Common myeloid progenitor, CD34-positive (primary cell): Measurements from ENCODE around the gene SUN1.
A peak's percentile ranks its signal among the peaks of the same experiment; 100 is the strongest.

Experiments used
- CTCF ChIA-PET: fragments of 350-600 bp; sonication (Branson Sonifier 250); formaldehyde crosslinking; loops from one replicate; lab custom pipeline; 2021; ENCODE audit warnings: antibody characterized with exemption; lab: Charles Lee
- POLR2A ChIA-PET: fragments of 350-600 bp; sonication (Branson Sonifier 250); formaldehyde crosslinking; loops from one replicate; lab custom pipeline; 2021; ENCODE audit warnings: antibody characterized with exemption; lab: Charles Lee
- DNase-seq, 3 donors: peaks; one replicate each; pipeline versions ENCODE4 v3.0.0 to v3.0.0-alpha.2; 2013
- H3K27ac ChIP-seq, 2 experiments: 1 replicate in 1 of 2; 2 replicates in 1 of 2; pipeline ENCODE4 v1.7.0; 2013; ENCODE audit warnings: inconsistent platforms in 2 of 2, low read length in 2 of 2, mild to moderate bottlenecking in 2 of 2, low read depth in 1 of 2, moderate library complexity in 1 of 2; ENCODE audit not compliant: severe bottlenecking in 2 of 2, insufficient read depth in 1 of 2, poor library complexity in 1 of 2
- H3K27me3 ChIP-seq, 5 experiments: replicated peaks in 2 of 5; 1 replicate in 3 of 5; 2 replicates in 2 of 5; pipeline versions ENCODE4 v1.6.1 to v1.7.0; 2013; ENCODE audit warnings: low read length in 4 of 5, mild to moderate bottlenecking in 2 of 5, moderate library complexity in 2 of 5, inconsistent platforms in 1 of 5; ENCODE audit not compliant: insufficient read depth in 5 of 5, control insufficient read depth in 4 of 5
- H3K36me3 ChIP-seq, 4 experiments: 1 replicate in 2 of 4; 2 replicates in 2 of 4; pipeline versions ENCODE4 v1.6.1 to v1.7.0; 2013; ENCODE audit warnings: low read length in 3 of 4, control low read depth in 1 of 4, mild to moderate bottlenecking in 1 of 4; ENCODE audit not compliant: control insufficient read depth in 4 of 4, insufficient read depth in 4 of 4
- H3K4me1 ChIP-seq, 4 experiments: 1 replicate in 3 of 4; 2 replicates in 1 of 4; pipeline versions ENCODE4 v1.6.1 to v1.7.1; 2013; ENCODE audit warnings: low read length in 3 of 4, mild to moderate bottlenecking in 3 of 4, control low read depth in 1 of 4, inconsistent platforms in 1 of 4, moderate library complexity in 1 of 4; ENCODE audit not compliant: control insufficient read depth in 4 of 4, insufficient read depth in 4 of 4; ENCODE audit errors: control extremely low read depth in 1 of 4
- H3K4me3 ChIP-seq, 7 experiments: 1 replicate in 4 of 7; 2 replicates in 3 of 7; pipeline versions ENCODE4 v1.5.1 to v1.7.0; 2013; ENCODE audit warnings: mild to moderate bottlenecking in 7 of 7, low read length in 6 of 7, moderate library complexity in 6 of 7, inconsistent platforms in 2 of 7, low read depth in 2 of 7, control low read depth in 1 of 7; ENCODE audit not compliant: insufficient read depth in 4 of 7, control insufficient read depth in 1 of 7; ENCODE audit errors: extremely low read depth in 1 of 7
- H3K9me3 ChIP-seq, 5 experiments: 1 replicate in 4 of 5; 2 replicates in 1 of 5; pipeline versions ENCODE4 v1.6.1 to v1.7.1; 2013; ENCODE audit warnings: low read length in 4 of 5, mild to moderate bottlenecking in 2 of 5, inconsistent platforms in 1 of 5, low read depth in 1 of 5, moderate library complexity in 1 of 5; ENCODE audit not compliant: control insufficient read depth in 4 of 5, insufficient read depth in 2 of 5; ENCODE audit errors: control extremely low read depth in 1 of 5
- WGBS: methylation state at CpG from one replicate; pipeline ENCODE4 v1.1.5; 2013; ENCODE audit not compliant: insufficient coverage; 5-methylcytosine and 5-hydroxymethylcytosine counted together

SUN1 gene

DNA sequence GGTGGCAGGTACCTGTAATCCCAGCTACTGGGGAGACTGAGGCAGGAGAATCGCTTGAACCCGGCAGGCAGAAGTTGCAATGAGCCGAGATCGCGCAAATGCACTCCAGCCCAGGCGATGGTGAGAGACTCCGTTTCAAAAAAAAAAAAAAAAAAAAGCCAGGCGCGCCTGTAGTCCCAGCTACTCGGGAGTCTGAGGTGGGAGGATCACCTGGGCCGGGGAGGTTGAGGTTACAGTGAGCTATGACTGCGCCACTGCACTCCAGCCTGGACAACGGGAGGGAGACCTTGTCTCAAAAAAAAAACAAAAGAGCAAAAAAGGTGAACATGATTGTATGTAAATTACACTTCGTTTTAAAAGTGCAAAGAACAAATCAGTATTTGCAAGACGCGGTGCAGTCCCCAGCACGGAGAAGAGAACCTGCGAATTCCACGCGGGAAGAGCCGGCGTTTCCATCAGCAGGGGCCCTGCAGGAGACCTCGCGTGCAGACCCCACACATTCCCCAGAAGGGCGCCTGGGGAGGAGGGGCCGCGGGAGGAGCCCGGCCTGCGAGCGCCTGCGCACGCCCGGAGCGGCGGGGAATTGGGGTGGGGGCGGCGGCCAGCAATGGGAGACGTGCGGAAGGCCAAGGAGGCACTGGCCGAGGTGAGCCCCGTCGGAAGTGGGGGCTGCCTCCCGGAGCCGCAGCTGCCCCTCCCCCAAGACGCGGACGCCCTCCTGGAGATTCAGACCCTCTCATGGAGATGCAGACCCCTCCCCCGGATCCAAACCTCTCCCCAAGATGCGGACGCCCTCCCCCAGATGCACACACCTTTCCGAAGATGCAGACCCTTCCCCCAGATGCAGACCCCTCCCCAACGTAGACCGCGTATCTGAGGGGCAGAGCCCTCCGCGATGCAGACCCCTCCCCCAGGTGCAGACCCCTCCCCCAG, 16.7 kb upstream of the SUN1 start:
- 21% methylated on average over 41 of the region's 56 CpGs for WGBS
- H3K27ac ChIP-seq = no peak overlapping the region
- peaks cover 3 to 38% (median 33%) of the 10 kb centered on the region in 4 experiments for H3K4me1 ChIP-seq
- H3K27me3 ChIP-seq = peaks cover 0 to 42% (median 11%) of the 10 kb centered on the region in 5 experiments
- DNase-seq = no peak
- POLR2A ChIA-PET = no interaction called here
- no peaks in the 10 kb centered on the region for H3K36me3 ChIP-seq
- peaks cover 0 to 3% (median 0%) of the 10 kb centered on the region in 5 experiments for H3K9me3 ChIP-seq
- CTCF ChIA-PET = interaction anchor here (0.6 to 1.4 kb wide), 3 partner anchors 21 to 466 kb away, joined by 3 read pairs; no protein-coding TSS in a partner anchor
- H3K4me3 ChIP-seq = peak overlapping the region in 6 of 7 experiments; percentile 15 to 69 (median 56)

- Histone ChIP-seq H3K4me1 (peaks cover 3 to 38% (median 33%) of the 10 kb centered on the region in 4 experiments), H3K27ac (no peak overlapping the region), H3K9me3 (peaks cover 0 to 3% (median 0%) of the 10 kb centered on the region in 5 experiments), H3K27me3 (peaks cover 0 to 37% (median 11%) of the 10 kb centered on the region in 5 experiments), H3K4me3 (peak overlapping the region in 5 of 7 experiments; percentile 46 to 78 (median 69)), H3K36me3 (no peaks in the 10 kb centered on the region)
- WGBS = 0% methylated on average over 19 of the region's 51 CpGs
- peak; percentile 97 to 98 (median 98) for DNase-seq
- CTCF ChIA-PET = interaction anchor here (1.0 to 2.3 kb wide), 4 partner anchors 20 to 59 kb away, joined by 3 to 8 read pairs (median 4); no protein-coding TSS in a partner anchor
- POLR2A ChIA-PET = no interaction called here
These were observed 16.0 kb upstream of the SUN1 start for GRCh38 chr7:816300-816750.

DNA sequence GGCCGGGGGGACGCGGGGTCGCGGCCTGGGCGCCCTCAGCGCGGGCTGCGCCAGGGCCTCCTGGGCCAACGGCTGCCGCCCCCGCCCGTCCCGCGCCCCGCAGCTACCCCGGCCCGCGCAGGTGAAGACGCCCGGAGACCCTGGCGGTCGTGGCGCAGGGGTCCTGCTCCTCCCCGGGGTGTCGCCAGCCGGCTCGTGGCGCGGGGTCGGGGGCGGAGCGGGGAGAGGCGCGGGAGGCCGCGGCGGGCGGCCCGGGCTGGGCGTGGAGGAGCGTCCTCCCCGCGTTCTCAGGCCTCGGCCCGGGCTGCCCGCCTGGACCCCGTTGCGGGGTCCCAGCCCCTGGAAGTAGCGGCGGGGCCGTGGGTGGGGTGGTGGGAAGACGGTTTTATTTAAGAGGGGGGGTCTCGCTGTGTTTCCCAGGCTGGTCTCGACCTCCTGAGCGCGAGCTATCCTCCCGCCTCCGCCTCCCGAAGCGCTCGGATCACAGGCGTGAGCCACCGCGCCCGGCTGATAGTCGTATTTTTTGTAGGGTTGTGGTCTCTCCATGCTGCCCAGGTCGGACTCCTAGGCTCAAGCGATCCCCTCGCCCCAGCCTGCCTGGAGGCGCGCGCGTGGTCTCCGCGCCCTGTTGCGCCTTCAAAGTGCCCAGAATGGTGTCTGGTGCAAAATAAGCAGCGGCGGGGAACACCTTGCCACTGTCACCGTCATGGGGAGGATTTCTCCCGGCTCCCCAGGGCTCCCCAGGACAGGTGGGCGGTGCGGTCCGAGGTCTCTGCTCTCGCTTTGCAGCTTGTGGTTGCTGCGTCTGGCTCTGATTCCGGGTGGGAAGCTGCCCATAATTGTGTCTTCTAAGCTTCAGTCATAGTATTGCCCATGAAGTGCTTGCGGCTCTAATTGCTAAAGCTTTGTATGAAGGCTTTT, 15.3 kb upstream of the SUN1 start:
- H3K36me3 ChIP-seq = no peaks in the 10 kb centered on the region
- H3K4me3 ChIP-seq = peak overlapping the region; percentile 46 to 78 (median 69)
- ChIA-PET POLR2A (no interaction called here), CTCF (interaction anchor here (1.0 to 2.3 kb wide), 6 partner anchors 11 to 58 kb away, joined by 3 to 8 read pairs (median 4); partner anchors contain the start of gene SUN1)
- H3K4me1 ChIP-seq = peaks cover 3 to 38% (median 33%) of the 10 kb centered on the region in 4 experiments
- peaks cover 0 to 3% (median 0%) of the 10 kb centered on the region in 5 experiments for H3K9me3 ChIP-seq
- peak overlapping the region in 1 of 2 experiments; percentile 54 for H3K27ac ChIP-seq
- H3K27me3 ChIP-seq = peaks cover 0 to 31% (median 8%) of the 10 kb centered on the region in 5 experiments
- 0% methylated on average over 64 of the region's 88 CpGs for WGBS
- DNase-seq = peak in 2 of 3 donors; percentile 51 to 60

- peak overlapping the region in 1 of 7 experiments; percentile 77 for H3K4me3 ChIP-seq
- peak; percentile 29 to 75 (median 70) for DNase-seq
- peaks cover 0 to 26% (median 8%) of the 10 kb centered on the region in 5 experiments for H3K27me3 ChIP-seq
- 92% methylated on average over 5 of the region's 8 CpGs for WGBS
- peaks cover 0 to 6% (median 2%) of the 10 kb centered on the region in 4 experiments for H3K36me3 ChIP-seq
- CTCF ChIA-PET = interaction anchor here (0.8 to 2.3 kb wide), 6 partner anchors 12 to 268 kb away, joined by 3 to 8 read pairs (median 4); partner anchors contain the start of gene SUN1
- POLR2A ChIA-PET = no interaction called here
- peaks cover 3 to 30% (median 24%) of the 10 kb centered on the region in 4 experiments for H3K4me1 ChIP-seq
- peaks cover 0 to 3% (median 0%) of the 10 kb centered on the region in 5 experiments for H3K9me3 ChIP-seq
- no peak overlapping the region for H3K27ac ChIP-seq
These were observed 14.1 kb upstream of the SUN1 start for GRCh38 chr7:818031-818699.

- POLR2A ChIA-PET = no interaction called here
- WGBS = 100% methylated on average over 1 of the region's 1 CpG
- Histone ChIP-seq H3K4me3 (no peak overlapping the region), H3K36me3 (peaks cover 0 to 10% (median 2%) of the 10 kb centered on the region in 4 experiments), H3K9me3 (peaks cover 0 to 3% (median 0%) of the 10 kb centered on the region in 5 experiments), H3K27me3 (peaks cover 0 to 14% (median 7%) of the 10 kb centered on the region in 5 experiments), H3K27ac (no peak overlapping the region), H3K4me1 (peaks cover 0 to 16% (median 13%) of the 10 kb centered on the region in 4 experiments)
- DNase-seq = no peak
- CTCF ChIA-PET = interaction anchor here (0.9 kb wide), 1 partner anchor 51 kb away, joined by 4 read pairs; no protein-coding TSS in a partner anchor
These were observed 11.9 kb upstream of the SUN1 start for GRCh38 chr7:820341-820740.

GRCh38 chr7:821688-822087, 10.6 kb upstream of the SUN1 start:
- Histone ChIP-seq H3K27me3 (peaks cover 0 to 7% (median 2%) of the 10 kb centered on the region in 5 experiments), H3K4me3 (no peak overlapping the region), H3K27ac (no peak overlapping the region), H3K4me1 (peaks cover 0 to 9% (median 6%) of the 10 kb centered on the region in 4 experiments), H3K36me3 (peaks cover 0 to 10% (median 2%) of the 10 kb centered on the region in 4 experiments), H3K9me3 (peaks cover 0 to 3% (median 0%) of the 10 kb centered on the region in 5 experiments)
- ChIA-PET POLR2A (no interaction called here), CTCF (interaction anchor here (0.6 to 1.3 kb wide), 3 partner anchors 32 to 53 kb away, joined by 3 to 4 read pairs (median 4); no protein-coding TSS in a partner anchor)
- 100% methylated on average over 6 of the region's 11 CpGs for WGBS
- no peak for DNase-seq
